ENCODE measurements around the gene HSPA2.

- no peak for TF ChIP-seq SMC3 (IDR thresholded peaks at IDR 0.05; ENCODE audit: low read depth, low read length)
- no peak for TF ChIP-seq RAD21 (IDR thresholded peaks at IDR 0.05; ENCODE audit: low read length)
- no peak; the same call in 1 of the 2 replicates for TF ChIP-seq POLR2A (IDR thresholded peaks at IDR 0.05; ENCODE audit: low read depth, low read length)
- TF ChIP-seq CTCF (conservative IDR thresholded peaks at IDR 0.05; ENCODE audit: low read depth, low read length), result no peak
- no peak for TF ChIP-seq NFE2L2 (IDR thresholded peaks at IDR 0.05; ENCODE audit: low read depth, low read length)
- no peak for TF ChIP-seq MXI1 (IDR thresholded peaks at IDR 0.05; ENCODE audit: borderline replicate concordance, low read depth, low read length)
Measured at GRCh38 chr14:64507376-64508156, 33.0 kb upstream of the HSPA2 start.
